Amniotic epithelial cell (primary cell): ENCODE measurements around the gene PELO.
"Not testable (repeated sequence)": the region's sequence is repeated elsewhere in the genome, so short reads cannot be mapped to it uniquely, and the experiment has no call there.

Source experiments
- DNase-seq: peaks from one replicate; pipeline ENCODE4 v3.0.0-alpha.2; 2010; ENCODE audit warnings: low read depth

Gene PELO

GRCh38 chr5:52787600-52788504 is at the start of gene PELO, which contains the start of gene ITGA1:
Gene PELO (plus strand): TSS chr5:52787916. CDS start chr5:52800395, 12,479 bp downstream.
Gene ITGA1 (plus strand): TSS chr5:52787916. CDS start chr5:52788354, 438 bp downstream.
- peak; percentile 88 for DNase-seq

- DNase-seq: peak; percentile 97
Measured at GRCh38 chr5:52738095-52738506, 49.6 kb upstream of the PELO start.

- DNase-seq: no peak
Measured at GRCh38 chr5:52740007-52740406, 47.7 kb upstream of the PELO start.

- DNase-seq: no peak
Measured at GRCh38 chr5:52743012-52743411, 44.7 kb upstream of the PELO start.

GRCh38 chr5:52743529-52743928 is 44.2 kb upstream of the PELO start:
- no peak for DNase-seq

GRCh38 chr5:52743970-52744369 is 43.7 kb upstream of the PELO start:
- DNase-seq: peak; percentile 68

GRCh38 chr5:52744867-52745458 is 42.8 kb upstream of the PELO start:
- DNase-seq: not testable (repeated sequence)

GRCh38 chr5:52746539-52746938 is 41.2 kb upstream of the PELO start:
- DNase-seq: peak; percentile 52

GRCh38 chr5:52748590-52748989 is 39.1 kb upstream of the PELO start:
- no peak for DNase-seq

- DNase-seq: no peak
Measured at GRCh38 chr5:52749666-52750065, 38.0 kb upstream of the PELO start.

GRCh38 chr5:52751137-52751536 is 36.6 kb upstream of the PELO start:
- DNase-seq: no peak

- no peak for DNase-seq
Measured at GRCh38 chr5:52754051-52754450, 33.7 kb upstream of the PELO start.

GRCh38 chr5:52757527-52757926 is 30.2 kb upstream of the PELO start:
- no peak for DNase-seq

GRCh38 chr5:52758014-52758413 is 29.7 kb upstream of the PELO start:
- DNase-seq: no peak

- DNase-seq: no peak
Measured at GRCh38 chr5:52759331-52759730, 28.4 kb upstream of the PELO start.

- no peak for DNase-seq
Measured at GRCh38 chr5:52760695-52761366, 26.9 kb upstream of the PELO start.

GRCh38 chr5:52767217-52767743 is 20.4 kb upstream of the PELO start:
- no peak for DNase-seq

- no peak for DNase-seq
Measured at GRCh38 chr5:52767766-52768480, 19.8 kb upstream of the PELO start.

GRCh38 chr5:52769061-52769460 is 18.7 kb upstream of the PELO start:
- DNase-seq: peak; percentile 81

GRCh38 chr5:52770287-52770939 is 17.3 kb upstream of the PELO start:
- DNase-seq: no peak

GRCh38 chr5:52771343-52772039 is 16.2 kb upstream of the PELO start:
- DNase-seq: no peak
